Erythroblast (primary cell): ENCODE results near the gene NT5M.

ENCODE experiments used
- DNase-seq, 2 experiments: peaks; one replicate each; lab custom pipeline; 2025; lab: John Stamatoyannopoulos, UW
- GATA1 ChIP-seq: IDR thresholded peaks from 2 replicates; pipeline ENCODE4 v1.6.1; 2011; ENCODE audit warnings: low read depth, mild to moderate bottlenecking, control low read depth, low read length, moderate library complexity
- POLR2A ChIP-seq: IDR thresholded peaks from 2 replicates; pipeline ENCODE4 v1.6.1; 2011; ENCODE audit warnings: mild to moderate bottlenecking, low read length

Gene NT5M

DNA sequence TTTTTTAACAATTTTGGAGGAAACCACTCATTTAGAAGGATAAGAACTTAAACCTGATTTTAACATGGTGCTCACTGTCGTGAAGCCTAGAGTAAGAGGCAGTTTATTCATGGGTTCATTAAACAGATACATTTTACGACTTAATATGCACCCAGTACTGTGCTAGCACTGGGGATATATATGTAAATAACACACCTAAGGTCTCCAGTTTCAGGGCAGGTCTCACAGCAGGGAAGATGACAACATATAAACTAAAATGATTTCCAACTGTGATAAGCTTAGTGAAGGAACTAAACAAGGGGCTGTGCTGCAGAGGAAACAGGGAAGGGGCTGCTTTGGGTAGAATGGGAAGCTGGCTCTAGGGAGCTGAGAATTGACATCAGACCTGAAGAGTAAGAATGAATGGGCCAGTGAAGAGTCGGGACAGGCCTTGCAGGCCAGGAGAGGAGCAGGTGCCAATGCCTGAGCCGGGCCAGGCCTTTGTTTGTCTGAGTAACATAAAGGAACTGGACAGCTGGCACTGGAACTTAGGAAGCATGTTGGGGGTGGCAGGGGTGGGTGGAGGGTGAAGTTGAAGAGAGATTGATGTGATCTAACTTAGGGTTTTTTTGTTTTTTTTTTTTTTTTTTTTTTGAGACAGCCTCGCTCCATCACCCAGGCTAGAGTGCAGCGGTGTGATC lies 12.1 kb downstream of the NT5M start:
- TF ChIP-seq POLR2A (no peak), GATA1 (no peak)
- no peak for DNase-seq

DNA sequence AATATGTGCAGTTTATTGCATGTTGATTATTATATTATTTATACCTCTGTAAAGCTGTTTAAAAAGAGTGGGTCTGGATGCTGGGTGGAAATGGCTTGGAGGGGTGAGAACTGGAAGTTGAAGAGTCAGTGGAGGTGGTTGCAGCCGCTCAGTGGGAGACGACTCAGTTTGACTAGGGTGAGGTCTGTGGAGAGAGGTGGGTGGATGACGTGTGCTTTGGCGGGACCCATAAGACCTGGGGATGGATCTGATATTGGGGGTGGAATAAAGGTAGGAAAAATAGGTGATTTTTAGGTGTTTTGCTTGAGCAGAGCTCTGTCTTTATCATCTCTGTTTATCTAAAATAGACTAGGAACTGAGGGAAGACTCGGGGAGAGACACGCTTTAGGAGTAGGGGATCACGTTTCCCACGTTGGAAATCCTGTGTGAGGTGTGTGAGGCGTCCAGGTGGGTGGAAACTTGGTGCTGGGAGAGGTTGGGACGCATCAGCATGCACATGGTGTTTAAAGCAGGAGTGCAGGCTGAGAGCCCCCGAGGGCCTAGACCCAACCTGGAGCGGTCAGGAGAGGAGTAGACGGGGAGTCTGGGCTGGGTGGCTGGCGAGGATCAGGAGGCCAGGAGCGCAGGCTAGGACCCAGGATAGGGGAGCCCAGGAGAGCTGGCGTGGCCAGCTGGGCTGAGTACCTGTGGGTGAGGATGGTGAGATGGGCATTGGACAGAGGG lies 17.2 kb downstream of the NT5M start:
- DNase-seq: no peak
- TF ChIP-seq GATA1 (no peak), POLR2A (no peak)

DNA sequence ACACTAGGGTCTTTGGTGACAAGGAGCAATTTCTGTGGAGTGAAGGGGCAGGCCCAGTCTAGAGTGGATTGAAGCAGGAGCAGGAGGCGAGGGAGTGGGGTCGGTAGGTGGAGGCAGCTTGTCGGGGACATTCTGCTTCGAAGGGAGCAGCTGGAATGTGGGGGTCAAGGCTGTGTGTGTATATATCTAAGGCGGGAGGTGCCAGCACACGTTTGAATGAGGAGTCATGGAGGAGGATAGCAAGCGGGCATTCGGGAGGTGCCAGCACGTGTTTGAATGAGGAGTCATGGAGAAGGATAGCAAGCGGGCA lies 17.7 kb downstream of the NT5M start:
- TF ChIP-seq GATA1 (no peak), POLR2A (no peak)
- no peak for DNase-seq

DNA sequence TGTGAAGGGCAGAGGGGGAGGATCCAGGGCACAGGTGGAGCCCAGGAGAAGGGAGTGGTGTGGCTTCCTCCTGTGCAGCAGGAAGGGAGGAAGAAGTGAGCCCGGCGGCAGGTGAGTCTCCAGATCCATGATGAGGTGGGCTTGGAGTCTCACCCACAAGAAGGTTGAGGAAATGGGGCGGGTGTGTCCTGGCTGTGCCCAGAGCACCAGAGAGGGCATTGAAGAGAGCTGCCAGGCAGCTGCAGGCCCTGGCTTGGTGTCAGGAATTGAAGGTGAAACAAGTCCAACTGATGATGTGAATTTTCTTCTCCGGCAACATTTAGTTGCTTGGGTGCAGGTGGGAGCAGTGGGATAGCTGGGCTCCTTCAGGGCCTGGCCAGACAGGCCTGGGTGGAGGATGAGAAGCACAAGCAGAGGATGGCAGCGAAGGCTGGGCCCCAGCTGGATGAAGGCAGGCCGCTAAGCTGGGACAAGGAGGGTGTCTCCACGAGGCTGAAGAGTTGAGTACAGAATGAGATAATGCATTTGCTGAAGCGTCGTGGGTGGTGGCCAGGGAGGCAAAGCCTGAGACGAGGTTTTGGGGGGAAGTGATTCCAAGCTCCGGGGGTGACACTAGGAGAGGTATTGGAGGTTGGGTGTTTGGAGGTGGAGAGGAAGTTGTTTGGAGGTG lies 18.3 kb downstream of the NT5M start:
- no peak for DNase-seq
- TF ChIP-seq GATA1: no peak
- TF ChIP-seq POLR2A: no peak

DNA sequence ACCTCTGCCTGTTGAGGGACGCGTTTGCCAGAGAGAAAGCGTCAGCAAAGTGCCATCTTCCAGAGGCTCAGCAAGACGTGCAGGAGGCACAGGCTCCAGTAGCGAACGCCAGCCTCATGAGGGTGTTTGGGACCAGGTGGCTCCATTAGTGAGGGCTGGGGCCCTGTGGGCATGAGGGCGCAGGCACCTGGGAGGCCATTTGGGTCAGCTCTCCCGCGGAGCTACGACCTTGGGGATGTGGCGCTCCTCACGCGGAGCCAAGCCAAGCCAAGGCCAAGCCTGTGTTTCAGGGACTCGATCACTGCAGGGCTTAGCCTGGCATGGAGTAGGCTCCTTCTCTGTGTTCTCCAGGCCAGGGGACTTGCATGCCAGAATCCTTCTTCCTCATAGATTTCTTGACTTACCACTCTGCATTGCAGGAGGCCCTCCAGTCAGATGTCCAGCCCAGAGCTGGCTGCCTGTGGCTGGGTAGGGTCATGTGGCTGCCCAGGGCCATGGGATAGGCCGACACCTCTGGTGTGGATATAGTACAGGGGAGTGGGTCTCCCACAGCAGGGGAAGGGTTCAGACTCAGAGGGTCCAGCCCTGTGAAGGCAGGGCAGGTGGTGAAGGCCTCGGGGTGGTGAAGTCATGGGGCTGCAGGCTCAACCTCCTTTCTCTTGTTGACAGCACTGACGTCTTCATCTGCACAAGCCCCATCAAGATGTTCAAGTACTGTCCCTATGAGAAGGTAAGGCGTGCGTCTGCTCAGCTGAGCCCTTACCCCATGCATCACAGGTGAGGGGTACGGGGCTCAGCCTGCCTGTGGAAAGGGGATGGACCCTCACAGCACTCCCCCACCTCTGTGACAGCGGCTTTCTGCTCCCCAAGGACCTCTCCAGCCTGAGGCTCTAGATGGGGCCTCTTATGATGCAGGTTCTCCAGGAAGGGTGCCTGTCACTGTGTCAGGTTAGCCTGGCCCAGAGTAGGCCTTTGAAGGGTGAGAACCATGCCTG lies 19.6 kb downstream of the NT5M start:
- no peak for TF ChIP-seq GATA1
- no peak for DNase-seq

DNA sequence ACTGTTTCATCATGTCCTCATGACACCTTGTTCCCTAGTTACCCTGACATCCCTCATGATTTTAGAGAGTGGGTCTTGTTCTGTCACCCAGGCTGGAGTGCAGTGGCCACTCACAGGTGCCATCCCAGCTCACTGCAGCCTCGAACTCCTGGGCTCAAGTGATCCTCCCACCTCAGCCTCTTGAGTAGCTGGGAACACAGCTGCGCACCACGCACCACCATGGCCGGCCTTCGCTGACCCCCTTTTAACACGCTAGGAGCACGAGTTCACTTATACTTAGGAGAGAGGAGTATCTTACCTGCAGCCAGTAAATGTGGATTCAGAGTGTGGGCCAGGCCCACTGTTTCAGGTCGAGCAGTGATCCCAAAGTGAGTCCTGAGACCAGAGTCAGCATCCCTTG lies 21.4 kb downstream of the NT5M start:
- no peak for DNase-seq
- TF ChIP-seq POLR2A (no peak), GATA1 (no peak)

DNA sequence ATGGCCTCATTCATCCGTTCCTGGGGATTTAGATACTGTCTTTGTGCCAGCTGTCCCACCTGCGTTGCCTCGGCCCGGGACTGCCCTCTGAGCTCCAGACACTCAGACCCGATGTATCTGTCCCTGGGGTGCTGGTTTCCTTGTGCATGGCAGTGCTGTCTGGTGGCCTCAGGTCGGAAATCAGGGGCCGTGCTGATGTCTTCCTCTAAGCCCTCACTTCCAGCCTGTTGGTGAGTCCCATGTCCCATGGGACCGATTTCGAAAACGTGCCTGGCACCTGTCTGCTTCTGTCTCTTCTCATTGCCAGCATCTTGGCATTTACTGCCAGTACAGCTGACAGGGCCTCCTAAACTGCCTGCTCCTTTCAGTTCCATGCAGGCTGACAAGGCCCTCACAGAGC lies 22.1 kb downstream of the NT5M start:
- TF ChIP-seq GATA1 (no peak), POLR2A (no peak)
- DNase-seq: no peak

DNA sequence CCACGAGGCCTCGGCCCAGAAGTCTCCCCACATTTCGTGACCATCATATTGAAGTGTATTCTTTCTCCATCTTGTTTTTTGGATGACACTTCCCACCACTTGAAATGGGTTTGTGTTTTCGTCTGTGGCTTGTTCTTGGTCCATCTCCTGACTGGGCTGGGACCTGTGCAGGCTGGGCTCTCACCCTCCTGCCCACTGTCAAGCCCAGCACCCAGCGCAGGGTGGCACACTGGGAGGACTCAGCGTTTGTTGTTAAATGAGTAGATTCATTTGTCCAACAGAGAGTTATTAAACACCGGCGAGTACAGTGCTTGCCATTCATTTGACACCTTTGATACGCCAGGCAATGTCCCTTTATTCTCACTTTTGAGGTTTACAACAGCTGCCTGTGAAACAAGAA lies 22.6 kb downstream of the NT5M start:
- DNase-seq: no peak
- no peak for TF ChIP-seq GATA1

DNA sequence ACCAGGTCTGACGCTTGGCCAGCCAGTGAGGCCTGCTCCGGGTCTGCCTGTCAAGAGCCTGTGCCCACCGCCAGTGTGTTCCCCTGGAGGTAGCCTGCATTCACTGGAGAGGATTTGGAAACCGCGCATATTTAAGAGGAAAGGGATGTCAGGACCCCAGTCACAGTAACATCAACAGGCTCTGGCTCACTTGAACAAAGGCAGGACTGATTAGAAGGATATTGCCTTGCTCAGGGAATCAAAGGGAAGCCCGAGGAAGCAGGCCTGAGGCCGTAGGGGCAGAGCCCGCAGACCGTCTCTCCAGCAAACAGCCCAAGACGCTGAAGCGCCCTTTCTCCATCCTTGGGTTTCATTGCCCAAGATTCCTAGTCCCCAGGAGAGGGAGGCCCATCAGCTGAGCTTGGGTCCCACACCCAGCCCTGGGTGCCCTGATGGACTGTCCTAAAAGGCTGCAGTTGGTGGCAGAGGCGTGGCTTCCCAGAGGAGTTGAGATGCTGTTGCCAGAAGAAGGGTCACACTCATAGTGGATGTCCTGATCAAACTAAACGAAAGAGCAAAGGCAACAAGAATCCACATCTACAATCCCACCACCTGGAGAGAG lies 23.2 kb downstream of the NT5M start:
- no peak for DNase-seq
- no peak for TF ChIP-seq POLR2A
- TF ChIP-seq GATA1: no peak

DNA sequence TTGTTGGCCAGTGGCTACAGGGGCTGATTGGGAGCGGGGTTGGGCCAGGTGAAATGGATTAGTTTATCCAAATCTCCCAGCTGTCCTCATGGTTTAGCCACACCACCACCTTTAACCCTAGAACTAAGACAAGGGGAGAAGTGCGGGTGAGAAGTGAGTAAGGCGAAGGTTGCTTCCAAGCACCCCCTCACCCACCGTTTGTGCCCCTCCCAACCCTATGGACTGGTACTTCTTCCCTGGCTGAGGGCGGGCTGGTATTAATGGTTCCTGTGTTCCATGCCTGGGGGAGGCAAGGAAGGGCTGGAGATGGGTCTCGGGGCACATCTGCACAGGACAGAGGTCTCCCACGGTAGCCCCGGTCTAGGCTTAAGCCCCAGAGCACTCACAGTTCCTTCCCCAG lies 25.1 kb downstream of the NT5M start:
- DNase-seq: no peak
- TF ChIP-seq GATA1 (no peak), POLR2A (no peak)

DNA sequence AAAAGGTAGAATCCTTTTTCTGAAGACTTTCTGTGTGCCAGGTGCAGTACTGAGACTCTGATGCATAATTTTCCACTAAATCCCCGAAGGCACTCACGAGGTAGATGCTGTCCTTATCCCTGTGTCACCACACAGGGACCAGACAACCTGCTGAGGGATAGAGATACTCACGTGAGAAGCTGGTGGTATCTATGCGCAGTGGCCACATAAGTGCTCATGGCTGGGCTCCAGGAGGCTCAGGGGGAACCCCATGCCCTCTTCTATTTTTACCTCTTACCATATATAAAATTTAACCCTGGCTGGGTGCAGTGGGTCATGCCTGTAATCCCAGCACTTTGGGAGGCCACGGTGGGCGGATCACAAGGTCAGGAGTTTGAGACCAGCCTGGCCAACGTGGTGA lies 38.3 kb downstream of the NT5M start:
- TF ChIP-seq POLR2A (no peak), GATA1 (no peak)

DNA sequence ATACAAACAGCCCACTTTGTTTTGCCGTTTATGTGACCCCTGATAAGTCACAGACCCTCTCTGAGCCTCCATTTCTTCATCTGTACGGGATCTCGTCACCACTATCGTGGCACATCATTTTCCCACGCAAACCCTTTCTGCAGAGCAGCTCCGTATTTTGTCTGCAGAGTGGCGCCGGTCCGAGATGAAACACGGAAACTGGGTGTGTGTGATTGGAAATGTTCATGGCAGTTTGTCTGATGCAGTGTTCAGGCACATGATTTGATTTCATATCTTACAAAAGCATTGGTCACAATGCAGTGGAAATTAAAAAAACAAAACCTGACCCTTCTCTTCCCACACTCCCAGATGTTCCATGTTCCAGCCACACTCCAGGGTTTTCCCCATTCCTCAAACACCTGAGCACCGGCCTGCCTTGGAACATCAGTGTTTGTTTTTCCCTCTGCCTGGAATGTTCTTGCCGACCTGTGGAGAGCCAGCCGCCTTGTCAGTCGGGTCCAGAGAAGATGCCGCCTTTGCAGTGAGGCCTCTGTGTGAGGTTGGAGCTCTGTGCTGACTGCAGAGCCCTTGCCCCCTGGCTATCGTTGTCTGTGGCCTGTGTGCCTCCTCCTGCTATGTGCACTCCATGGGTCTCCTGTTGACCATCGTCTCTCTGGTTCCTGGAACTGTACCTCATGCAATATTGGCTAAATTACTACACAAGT lies 39.2 kb downstream of the NT5M start:
- TF ChIP-seq POLR2A (no peak), GATA1 (no peak)
- DNase-seq: no peak

More for the DNA sequence above, 38.3 kb downstream of the NT5M start:
- DNase-seq: no peak
